ENCODE results near the gene IL16. TPM values are rescaled to one million over a fixed set of nuclear protein-coding genes. Genes with fewer than 3 reads are reported as not detected.

Gene IL16
- total and polyA plus RNA-seq, 2 donors from 2014 or later: 1.4 to 19.9 TPM

GRCh38 chr15:81282606-81282895 is 85.9 kb downstream of the IL16 start:
- H3K9me3 ChIP-seq (ENCODE audit: control insufficient read depth in 2 of 3, insufficient read depth in 1 of 3, low read length in 3 of 3): peaks cover 0 to under 1% (median 0%) of the 10 kb centered on the region in 3 donors
- H3K27me3 ChIP-seq (ENCODE audit: control insufficient read depth, insufficient read depth, low read length): no peaks in the 10 kb centered on the region
- no peak overlapping the region for H3K27ac ChIP-seq (ENCODE audit: low read depth in 2 of 2, low read length in 2 of 2)
- intact Hi-C loops (cut with DNase I): loop anchor here (10.0 kb wide), 1 partner anchor 52 kb away; no protein-coding TSS in a partner anchor
- no peak overlapping the region for H3K9ac ChIP-seq (ENCODE audit: low read length in 3 of 3)
- no peak for TF ChIP-seq CTCF (IDR thresholded peaks at IDR 0.05; ENCODE audit: borderline replicate concordance, extremely low read depth, insufficient read depth)
- H3K36me3 ChIP-seq (ENCODE audit: control insufficient read depth in 2 of 3, insufficient read depth in 3 of 3, low read length in 3 of 3): no peaks in the 10 kb centered on the region
- no peak for FAIRE-seq
- H3K4me1 ChIP-seq (ENCODE audit: control insufficient read depth in 2 of 3, insufficient read depth in 2 of 3, low read depth in 1 of 3, low read length in 3 of 3): peaks cover 0 to 2% (median 0%) of the 10 kb centered on the region in 3 donors
- H3K4me3 ChIP-seq (ENCODE audit: low read length in 3 of 3): no peak overlapping the region
- DNase-seq: peak in 1 of 5 donors; percentile 50

GRCh38 chr15:81282911-81283310 is 86.2 kb downstream of the IL16 start:
- H3K9ac ChIP-seq (ENCODE audit: low read length in 3 of 3): no peak overlapping the region
- FAIRE-seq (no peak), DNase-seq (peak in 1 of 5 donors; percentile 57)
- intact Hi-C loops (cut with DNase I): loop anchor here (10.0 kb wide), 1 partner anchor 52 kb away; no protein-coding TSS in a partner anchor
- TF ChIP-seq CTCF (IDR thresholded peaks at IDR 0.05; ENCODE audit: borderline replicate concordance, extremely low read depth, insufficient read depth): no peak
- no peak overlapping the region for H3K27ac ChIP-seq (ENCODE audit: low read depth in 2 of 2, low read length in 2 of 2)
- no peak overlapping the region for H3K4me3 ChIP-seq (ENCODE audit: low read length in 3 of 3)
- no peaks in the 10 kb centered on the region for H3K27me3 ChIP-seq (ENCODE audit: control insufficient read depth, insufficient read depth, low read length)
- no peaks in the 10 kb centered on the region for H3K36me3 ChIP-seq (ENCODE audit: control insufficient read depth in 2 of 3, insufficient read depth in 3 of 3, low read length in 3 of 3)
- no peaks in the 10 kb centered on the region for H3K9me3 ChIP-seq (ENCODE audit: control insufficient read depth in 2 of 3, insufficient read depth in 1 of 3, low read length in 3 of 3)
- H3K4me1 ChIP-seq (ENCODE audit: control insufficient read depth in 2 of 3, insufficient read depth in 2 of 3, low read depth in 1 of 3, low read length in 3 of 3): peaks cover 0 to 2% (median 0%) of the 10 kb centered on the region in 3 donors

GRCh38 chr15:81284256-81285031 is 87.8 kb downstream of the IL16 start:
- Histone ChIP-seq H3K4me3 (ENCODE audit: low read length in 3 of 3) (no peak overlapping the region), H3K27me3 (ENCODE audit: control insufficient read depth, insufficient read depth, low read length) (no peaks in the 10 kb centered on the region), H3K4me1 (ENCODE audit: control insufficient read depth in 2 of 3, insufficient read depth in 2 of 3, low read depth in 1 of 3, low read length in 3 of 3) (peaks cover 0 to 2% (median 0%) of the 10 kb centered on the region in 3 donors), H3K36me3 (ENCODE audit: control insufficient read depth in 2 of 3, insufficient read depth in 3 of 3, low read length in 3 of 3) (no peaks in the 10 kb centered on the region), H3K9me3 (ENCODE audit: control insufficient read depth in 2 of 3, insufficient read depth in 1 of 3, low read length in 3 of 3) (no peaks in the 10 kb centered on the region), H3K27ac (ENCODE audit: low read depth in 2 of 2, low read length in 2 of 2) (no peak overlapping the region), H3K9ac (ENCODE audit: low read length in 3 of 3) (no peak overlapping the region)
- DNase-seq (no peak), FAIRE-seq (no peak)
- intact Hi-C loops (cut with DNase I): loop anchor here (10.0 kb wide), 1 partner anchor 50 kb away; no protein-coding TSS in a partner anchor
- TF ChIP-seq CTCF (IDR thresholded peaks at IDR 0.05; ENCODE audit: borderline replicate concordance, extremely low read depth, insufficient read depth): no peak
